Endothelial cell of umbilical vein (primary cell): ENCODE results near the gene RFXANK. TPM values are rescaled to one million over a fixed set of nuclear protein-coding genes. Genes with fewer than 3 reads are reported as not detected.

Source experiments
- BruUV-seq: library from RNA; stranded (reverse); fragments of 400-500 nt; replicated peaks from 2 replicates; lab custom pipeline; 2021; lab: Mats Ljungman, UMichigan
- CTCF ChIA-PET: fragments of 300-600, 350-600 bp; sonication (Branson Sonifier 250); formaldehyde crosslinking; loops from one replicate; lab custom pipeline; 2021; ENCODE audit warnings: antibody characterized with exemption, inconsistent platforms; lab: Charles Lee
- POLR2A ChIA-PET: fragments of 300-600, 350-600 bp; sonication (Branson Sonifier 250); formaldehyde crosslinking; loops from one replicate; lab custom pipeline; 2021; ENCODE audit warnings: antibody characterized with exemption, inconsistent platforms; lab: Charles Lee
- DNase-seq: peaks from one replicate; pipeline ENCODE4 v3.0.0-alpha.2; 2011; ENCODE audit warnings: low read depth, low spot score
- FAIRE-seq: peaks from 2 replicates; lab custom pipeline; 2011; peaks lifted over from hg19 to GRCh38; lab: Jason Lieb, UNC
- H2AFZ ChIP-seq: 2 replicates; pipeline ENCODE4 v1.6.0; 2012; ENCODE audit warnings: low read depth, low read length, control low read depth, inconsistent platforms
- H3K27ac ChIP-seq: 2 replicates; pipeline ENCODE4 v1.5.1; 2011; ENCODE audit warnings: low read depth, mild to moderate bottlenecking, control low read depth, low read length, moderate library complexity; ENCODE audit not compliant: insufficient read depth
- H3K27me3 ChIP-seq, 2 experiments: 2 replicates each; pipeline versions ENCODE4 v1.6.0 to v1.6.1; 2011; ENCODE audit warnings: low read length in 2 of 2, mixed read lengths in 1 of 2; ENCODE audit not compliant: control insufficient read depth in 2 of 2, insufficient read depth in 2 of 2
- H3K36me3 ChIP-seq, 2 experiments: 2 replicates in 1 of 2; 3 replicates in 1 of 2; pipeline ENCODE4 v1.5.1; 2011; ENCODE audit warnings: low read length in 2 of 2, mild to moderate bottlenecking in 1 of 2, moderate library complexity in 1 of 2; ENCODE audit not compliant: control insufficient read depth in 2 of 2, insufficient read depth in 2 of 2; ENCODE audit errors: extremely low read depth in 1 of 2
- H3K4me1 ChIP-seq: 3 replicates; pipeline ENCODE4 v1.5.1; 2011; ENCODE audit warnings: mild to moderate bottlenecking, low read length; ENCODE audit not compliant: control insufficient read depth, insufficient read depth; ENCODE audit errors: extremely low read depth
- H3K4me2 ChIP-seq: 2 replicates; pipeline ENCODE4 v1.6.1; 2011; ENCODE audit warnings: low read length, control low read depth, mixed read lengths; ENCODE audit not compliant: insufficient read depth
- H3K4me3 ChIP-seq, 3 experiments: fragments of 200-600 bp in 1 of 3; sonication (generic), shearing (Covaris generic) in 1 of 3; replicated peaks in 1 of 3; 2 replicates each; pipeline ENCODE4 v1.5.1; 2011 to 2016; ENCODE audit warnings: control low read depth in 3 of 3, low read length in 3 of 3, mild to moderate bottlenecking in 2 of 3, inconsistent platforms in 1 of 3, low read depth in 1 of 3, moderate library complexity in 1 of 3; ENCODE audit not compliant: insufficient read depth in 1 of 3
- H3K79me2 ChIP-seq: 2 replicates; pipeline ENCODE4 v1.6.0; 2012; ENCODE audit warnings: low read length, inconsistent platforms; ENCODE audit not compliant: control insufficient read depth, insufficient read depth
- H3K9ac ChIP-seq: replicated peaks from 2 replicates; pipeline ENCODE3; 2011; ENCODE audit warnings: low read length, control low read depth; ENCODE audit not compliant: insufficient read depth; ENCODE audit errors: extremely low read depth
- H3K9me1 ChIP-seq: replicated peaks from 3 replicates; pipeline ENCODE4 v1.6.0; 2011; ENCODE audit warnings: mild to moderate bottlenecking, low read length; ENCODE audit not compliant: control insufficient read depth, insufficient read depth; ENCODE audit errors: extremely low read depth
- H3K9me3 ChIP-seq: replicated peaks from 2 replicates; pipeline ENCODE4 v1.5.1; 2012; ENCODE audit warnings: low read length, inconsistent platforms; ENCODE audit not compliant: control insufficient read depth, insufficient read depth
- H4K20me1 ChIP-seq: replicated peaks from 2 replicates; pipeline ENCODE3; 2011; ENCODE audit warnings: mild to moderate bottlenecking, low read length; ENCODE audit not compliant: control insufficient read depth, insufficient read depth; ENCODE audit errors: extremely low read depth
- EZH2 ChIP-seq: IDR thresholded peaks from 2 replicates; pipeline ENCODE4 v1.6.1; 2012; ENCODE audit warnings: borderline replicate concordance, low read depth, mild to moderate bottlenecking, moderate library complexity, low read length, inconsistent platforms; ENCODE audit not compliant: severe bottlenecking
- FOS ChIP-seq: IDR thresholded peaks from 2 replicates; pipeline ENCODE4 v1.6.1; 2011; ENCODE audit warnings: mild to moderate bottlenecking, low read length, moderate library complexity, borderline replicate concordance; ENCODE audit not compliant: insufficient read depth
- GATA2 ChIP-seq: IDR thresholded peaks from 2 replicates; pipeline ENCODE4 v1.7.0; 2011; ENCODE audit warnings: low read depth, mild to moderate bottlenecking, moderate library complexity, mixed read lengths, low read length; ENCODE audit not compliant: insufficient read length, insufficient read depth
- JUN ChIP-seq: IDR thresholded peaks from 2 replicates; pipeline ENCODE4 v1.6.1; 2011; ENCODE audit warnings: borderline replicate concordance, low read depth; ENCODE audit not compliant: insufficient read length, insufficient read depth
- MYC ChIP-seq: IDR thresholded peaks from one replicate; pipeline ENCODE4 v1.6.1; 2011; ENCODE audit warnings: mild to moderate bottlenecking, low read depth, low read length
- POLR2A ChIP-seq: IDR thresholded peaks from 2 replicates; pipeline ENCODE4 v1.6.1; 2012; ENCODE audit warnings: low read depth, mild to moderate bottlenecking, control low read depth, low read length
- POLR2AphosphoS5 ChIP-seq: IDR thresholded peaks from 2 replicates; pipeline ENCODE4 v1.6.1; 2012; ENCODE audit warnings: low read depth, mild to moderate bottlenecking, control low read depth, low read length, moderate library complexity; ENCODE audit not compliant: insufficient read depth
- dilution Hi-C: fragments of 300-500 bp; cut with MboI; formaldehyde crosslinking; loops from one replicate; pipeline ENCODE4 v1.15.0; 2019; ENCODE audit warnings: low sequenced_read_pairs; ENCODE audit not compliant: extremely low pct_ligation_motif_present
- intact Hi-C: fragments of 100-400 bp; cut with micrococcal nuclease; formaldehyde crosslinking; loops from one replicate; pipeline ENCODE4 v1.10.0; 2022
- polyA plus RNA-seq, 4 experiments: library from polyadenylated mRNA; depleted of rRNA in 3 of 4; stranded (reverse) in 3 of 4; unstranded in 1 of 4; fragments of >200 nt; gene quantifications; 2 replicates each; pipeline versions ENCODE4 v1.2.1 to v1.2.3, GENCODE V29; 2011 to 2012; ENCODE audit warnings: missing spikeins in 1 of 4
- total RNA-seq: library from RNA; stranded (reverse); gene quantifications from 2 replicates; pipeline ENCODE4 v1.2.3, GENCODE V29; 2021
- TF ChIP-seq, protein P1 (sequence below), 2 donors: IDR thresholded peaks; 1 replicate in 1 of 2; 2 replicates in 1 of 2; pipeline ENCODE4 v1.5.1; 2011; ENCODE audit warnings: low read length in 2 of 2, mild to moderate bottlenecking in 2 of 2, moderate library complexity in 2 of 2, control low read depth in 1 of 2, inconsistent platforms in 1 of 2, low read depth in 1 of 2; ENCODE audit not compliant: insufficient read depth in 1 of 2; ENCODE audit errors: extremely low read depth in 1 of 2
- TF ChIP-seq, protein P2 (sequence below): IDR thresholded peaks from 2 replicates; pipeline ENCODE4 v1.6.1; 2011; ENCODE audit not compliant: insufficient read depth, insufficient read length

The RFXANK gene
- total and polyA plus RNA-seq, 2 donors (not counting 3 experiments of a cell fraction or from before 2014, with no cell fraction given), result 105 to 124 TPM

DNA sequence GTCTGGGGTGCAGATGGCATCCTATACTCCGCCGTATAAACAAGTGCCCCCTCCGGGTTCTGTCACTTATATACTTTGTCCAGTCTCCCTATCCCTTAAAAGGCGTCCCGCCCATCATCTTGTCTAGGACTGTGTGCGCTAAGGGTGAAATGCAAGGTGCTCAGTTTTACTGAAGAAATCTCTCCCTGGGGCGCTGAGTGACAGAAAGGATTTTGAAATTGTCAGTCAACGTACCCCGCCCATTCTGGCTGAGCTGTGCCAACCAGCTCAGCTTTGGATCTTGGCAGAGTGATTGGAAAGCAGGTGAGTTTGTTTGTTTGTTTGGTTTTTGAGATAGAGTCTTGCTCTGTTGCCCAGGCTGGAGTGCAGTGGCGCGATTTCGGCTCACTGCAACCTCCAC, 49.7 kb upstream of the RFXANK start:
- Histone ChIP-seq H3K9me3 (no peaks in the 10 kb centered on the region), H3K79me2 (no peaks in the 10 kb centered on the region), H3K27me3 (no peaks in the 10 kb centered on the region), H3K4me1 (peaks cover 8% of the 10 kb centered on the region), H2AFZ (no peak overlapping the region), H3K4me2 (no peak overlapping the region), H4K20me1 (no peaks in the 10 kb centered on the region), H3K9me1 (no peaks in the 10 kb centered on the region), H3K4me3 (no peak overlapping the region), H3K27ac (no peak overlapping the region), H3K36me3 (no peaks in the 10 kb centered on the region), H3K9ac (no peak overlapping the region)
- intact Hi-C loops, result no loop called here
- POLR2A ChIA-PET, result interaction anchor here (0.6 kb wide), 1 partner anchor 51 kb away, joined by 4 read pairs; no protein-coding TSS in a partner anchor
- dilution Hi-C loops, result no loop called here
- TF ChIP-seq, protein P1, sequence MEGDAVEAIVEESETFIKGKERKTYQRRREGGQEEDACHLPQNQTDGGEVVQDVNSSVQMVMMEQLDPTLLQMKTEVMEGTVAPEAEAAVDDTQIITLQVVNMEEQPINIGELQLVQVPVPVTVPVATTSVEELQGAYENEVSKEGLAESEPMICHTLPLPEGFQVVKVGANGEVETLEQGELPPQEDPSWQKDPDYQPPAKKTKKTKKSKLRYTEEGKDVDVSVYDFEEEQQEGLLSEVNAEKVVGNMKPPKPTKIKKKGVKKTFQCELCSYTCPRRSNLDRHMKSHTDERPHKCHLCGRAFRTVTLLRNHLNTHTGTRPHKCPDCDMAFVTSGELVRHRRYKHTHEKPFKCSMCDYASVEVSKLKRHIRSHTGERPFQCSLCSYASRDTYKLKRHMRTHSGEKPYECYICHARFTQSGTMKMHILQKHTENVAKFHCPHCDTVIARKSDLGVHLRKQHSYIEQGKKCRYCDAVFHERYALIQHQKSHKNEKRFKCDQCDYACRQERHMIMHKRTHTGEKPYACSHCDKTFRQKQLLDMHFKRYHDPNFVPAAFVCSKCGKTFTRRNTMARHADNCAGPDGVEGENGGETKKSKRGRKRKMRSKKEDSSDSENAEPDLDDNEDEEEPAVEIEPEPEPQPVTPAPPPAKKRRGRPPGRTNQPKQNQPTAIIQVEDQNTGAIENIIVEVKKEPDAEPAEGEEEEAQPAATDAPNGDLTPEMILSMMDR (IDR thresholded peaks at IDR 0.05; ENCODE audit: extremely low read depth in 1 of 2, insufficient read depth in 1 of 2, low read depth in 1 of 2, low read length in 2 of 2), result no peak
- TF ChIP-seq, protein P2, sequence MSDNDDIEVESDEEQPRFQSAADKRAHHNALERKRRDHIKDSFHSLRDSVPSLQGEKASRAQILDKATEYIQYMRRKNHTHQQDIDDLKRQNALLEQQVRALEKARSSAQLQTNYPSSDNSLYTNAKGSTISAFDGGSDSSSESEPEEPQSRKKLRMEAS, result no peak
- TF ChIP-seq GATA2 (no peak), FOS (no peak), POLR2A (no peak), EZH2 (no peak), POLR2AphosphoS5 (no peak), MYC (no peak), JUN (no peak)
- BruUV-seq, result no TSS peak
- DNase-seq, result no peak
- FAIRE-seq, result no peak
- CTCF ChIA-PET, result interaction anchor here (0.7 to 3.7 kb wide), 5 partner anchors 12 to 90 kb away, joined by 3 to 14 read pairs (median 9); no protein-coding TSS in a partner anchor
